Thyroid gland (tissue), 4 donors: ENCODE measurements around the gene ACTR2. TPM values are rescaled to one million over a fixed set of nuclear protein-coding genes. Genes with fewer than 3 reads are reported as not detected.

ENCODE experiments used
- DNase-seq, 2 donors: peaks; one replicate each; pipeline ENCODE4 v3.0.0-alpha.2; 2019
- H3K27ac ChIP-seq, 3 donors: fragments of 200-600 bp; sonication (generic); 1 replicate in 2 of 3; 2 replicates in 1 of 3; pipeline ENCODE4 v1.5.1; 2016 to 2019; ENCODE audit warnings: mild to moderate bottlenecking in 1 of 3, moderate library complexity in 1 of 3
- H3K27me3 ChIP-seq: fragments of 200-600 bp; sonication (generic); one replicate; pipeline ENCODE4 v1.5.1; 2019
- H3K36me3 ChIP-seq, 2 donors: fragments of 200-600 bp; sonication (generic); one replicate each; pipeline ENCODE4 v1.5.1; 2016 to 2019
- H3K4me1 ChIP-seq, 2 donors: fragments of 200-600 bp; sonication (generic); one replicate each; pipeline ENCODE4 v1.5.1; 2017 to 2019
- H3K4me3 ChIP-seq, 3 donors: fragments of 200-600 bp; sonication (generic); replicated peaks in 1 of 3; 1 replicate in 2 of 3; 2 replicates in 1 of 3; pipeline ENCODE4 v1.5.1; 2016; ENCODE audit warnings: mild to moderate bottlenecking in 1 of 3
- H3K9me3 ChIP-seq: fragments of 200-600 bp; sonication (generic); one replicate; pipeline ENCODE4 v1.5.1; 2017
- POLR2A ChIP-seq, 2 donors: fragments of 450-650 bp; IDR thresholded peaks; one replicate each; pipeline ENCODE4 v1.6.1; 2017; ENCODE audit warnings: antibody characterized with exemption in 2 of 2, mild to moderate bottlenecking in 2 of 2, moderate library complexity in 1 of 2
- WGBS, 2 donors: methylation state at CpG; one replicate each; pipeline ENCODE4 v1.1.5; 2017; 5-methylcytosine and 5-hydroxymethylcytosine counted together
- intact Hi-C: fragments of 100-400 bp; cut with DNase I; formaldehyde crosslinking; loops from one replicate; pipeline ENCODE4 v1.15.1; 2023
- total RNA-seq, 4 donors: library from RNA; depleted of rRNA; stranded (reverse); fragments of >200 nt; gene quantifications; one replicate each; pipeline ENCODE4 v1.2.3, GENCODE V29; 2016
- TF ChIP-seq, protein P1 (sequence below), 6 experiments: fragments of 200-600 bp in 3 of 6; fragments of 450-650 bp in 3 of 6; sonication (generic) in 3 of 6; IDR thresholded peaks; one replicate each; pipeline ENCODE4 v1.5.1; 2016 to 2019; ENCODE audit warnings: antibody characterized with exemption in 6 of 6, mild to moderate bottlenecking in 2 of 6, inconsistent platforms in 1 of 6, moderate library complexity in 1 of 6

The ACTR2 gene
- total RNA-seq, 4 donors from 2014 or later, result 65.2 to 88.6 (median 74.7) TPM

- intact Hi-C loops, result no loop called here
- Histone ChIP-seq H3K36me3 (no peaks in the 10 kb centered on the region), H3K9me3 (no peaks in the 10 kb centered on the region), H3K4me1 (peaks cover 12 to 33% of the 10 kb centered on the region in 2 donors), H3K4me3 (no peak overlapping the region), H3K27ac (no peak overlapping the region), H3K27me3 (no peaks in the 10 kb centered on the region)
- TF ChIP-seq, protein P1, sequence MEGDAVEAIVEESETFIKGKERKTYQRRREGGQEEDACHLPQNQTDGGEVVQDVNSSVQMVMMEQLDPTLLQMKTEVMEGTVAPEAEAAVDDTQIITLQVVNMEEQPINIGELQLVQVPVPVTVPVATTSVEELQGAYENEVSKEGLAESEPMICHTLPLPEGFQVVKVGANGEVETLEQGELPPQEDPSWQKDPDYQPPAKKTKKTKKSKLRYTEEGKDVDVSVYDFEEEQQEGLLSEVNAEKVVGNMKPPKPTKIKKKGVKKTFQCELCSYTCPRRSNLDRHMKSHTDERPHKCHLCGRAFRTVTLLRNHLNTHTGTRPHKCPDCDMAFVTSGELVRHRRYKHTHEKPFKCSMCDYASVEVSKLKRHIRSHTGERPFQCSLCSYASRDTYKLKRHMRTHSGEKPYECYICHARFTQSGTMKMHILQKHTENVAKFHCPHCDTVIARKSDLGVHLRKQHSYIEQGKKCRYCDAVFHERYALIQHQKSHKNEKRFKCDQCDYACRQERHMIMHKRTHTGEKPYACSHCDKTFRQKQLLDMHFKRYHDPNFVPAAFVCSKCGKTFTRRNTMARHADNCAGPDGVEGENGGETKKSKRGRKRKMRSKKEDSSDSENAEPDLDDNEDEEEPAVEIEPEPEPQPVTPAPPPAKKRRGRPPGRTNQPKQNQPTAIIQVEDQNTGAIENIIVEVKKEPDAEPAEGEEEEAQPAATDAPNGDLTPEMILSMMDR (IDR thresholded peaks at IDR 0.05), result no peak
- no peak for TF ChIP-seq POLR2A (IDR thresholded peaks at IDR 0.05)
- 30 to 34% methylated on average over 6 of the region's 6 CpGs for WGBS, 2 donors
- no peak for DNase-seq
Observed at GRCh38 chr2:65278531-65278981, 50.9 kb downstream of the ACTR2 start.

DNA sequence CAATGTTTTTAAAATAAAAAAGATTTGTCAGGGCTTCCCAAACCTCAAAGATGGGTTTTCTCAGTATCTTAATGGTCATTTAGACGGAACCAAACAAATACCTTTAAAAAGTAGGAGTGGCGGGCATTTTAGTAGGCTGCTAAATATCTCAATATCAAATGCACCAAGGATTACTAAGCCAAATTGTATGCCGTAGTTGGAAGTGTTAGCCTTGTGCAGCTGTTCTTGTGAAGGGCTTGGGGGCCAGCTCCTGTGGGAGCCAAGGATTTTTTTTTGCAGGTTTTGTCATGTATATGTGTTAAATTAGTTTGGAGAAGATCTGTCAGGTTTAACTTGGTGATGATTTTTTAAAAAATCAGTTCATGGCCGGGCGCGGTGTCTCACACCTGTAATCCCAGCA lies 52.1 kb downstream of the ACTR2 start:
- 94 to 96% methylated on average over 6 of the region's 6 CpGs for WGBS, 2 donors
- H3K9me3 ChIP-seq, result no peaks in the 10 kb centered on the region

DNA sequence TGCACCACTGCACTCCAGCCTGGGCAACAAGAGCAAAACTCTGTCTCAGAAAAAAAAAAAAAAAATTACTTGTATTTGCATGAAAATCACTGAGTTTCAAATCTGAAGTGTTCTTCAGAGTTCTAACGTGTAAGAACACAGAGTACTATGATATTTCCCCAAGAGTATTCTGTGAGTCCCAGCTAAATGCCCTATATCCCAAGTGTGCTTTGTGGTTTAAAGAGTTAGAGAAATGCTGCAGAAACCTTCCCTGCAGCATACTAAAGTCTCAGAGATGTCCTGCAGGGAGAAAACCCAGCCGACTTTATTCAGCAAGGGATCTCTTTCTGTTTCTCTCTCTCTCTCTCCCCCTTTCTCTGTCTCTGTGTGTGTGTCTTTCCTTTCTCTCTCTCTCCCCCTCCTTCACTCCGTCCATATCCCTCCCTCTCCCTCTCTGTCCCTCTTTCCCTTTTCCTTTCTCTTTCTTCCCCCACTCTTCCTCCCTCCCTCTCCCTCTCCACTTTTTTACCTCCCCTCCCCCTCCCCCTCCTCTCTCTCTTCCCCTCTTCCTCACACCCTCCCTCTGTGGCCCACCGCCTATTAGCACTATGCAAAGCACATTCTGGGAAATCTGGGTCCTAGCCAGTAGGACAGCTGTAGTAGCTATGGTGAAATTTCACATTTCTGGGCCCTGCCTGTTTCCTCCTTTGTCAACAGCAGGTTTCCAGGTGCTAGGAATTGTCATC lies 54.2 kb downstream of the ACTR2 start:
- H3K4me1 ChIP-seq, result peaks cover 12 to 23% of the 10 kb centered on the region in 2 donors
- H3K4me3 ChIP-seq, result no peak overlapping the region
- H3K36me3 ChIP-seq, result no peaks in the 10 kb centered on the region
- H3K27ac ChIP-seq, result no peak overlapping the region
- WGBS, 2 donors, result 41 to 42% methylated on average over 4 of the region's 4 CpGs
- intact Hi-C loops, result no loop called here
- no peaks in the 10 kb centered on the region for H3K9me3 ChIP-seq
- TF ChIP-seq, protein P1 (IDR thresholded peaks at IDR 0.05), result no peak
- no peak for TF ChIP-seq POLR2A (IDR thresholded peaks at IDR 0.05)
- no peak for DNase-seq
- no peaks in the 10 kb centered on the region for H3K27me3 ChIP-seq

More for the DNA sequence above, 52.1 kb downstream of the ACTR2 start:
- Histone ChIP-seq H3K27me3 (no peaks in the 10 kb centered on the region), H3K27ac (no peak overlapping the region), H3K4me1 (peaks cover 12 to 33% of the 10 kb centered on the region in 2 donors), H3K4me3 (no peak overlapping the region), H3K36me3 (no peaks in the 10 kb centered on the region)
- TF ChIP-seq POLR2A (IDR thresholded peaks at IDR 0.05), result no peak
- TF ChIP-seq, protein P1 (IDR thresholded peaks at IDR 0.05), result no peak
- intact Hi-C loops, result no loop called here
- no peak for DNase-seq

GRCh38 chr2:65282477-65283053 lies 54.9 kb downstream of the ACTR2 start:
- no peak for DNase-seq
- intact Hi-C loops, result no loop called here
- Histone ChIP-seq H3K27me3 (no peaks in the 10 kb centered on the region), H3K9me3 (no peaks in the 10 kb centered on the region), H3K4me3 (no peak overlapping the region), H3K36me3 (no peaks in the 10 kb centered on the region), H3K27ac (no peak overlapping the region), H3K4me1 (peaks cover 9 to 20% of the 10 kb centered on the region in 2 donors)
- WGBS, 2 donors, result 89 to 90% methylated on average over 3 of the region's 3 CpGs
- TF ChIP-seq POLR2A (IDR thresholded peaks at IDR 0.05), result no peak
- TF ChIP-seq, protein P1 (IDR thresholded peaks at IDR 0.05), result no peak

DNA sequence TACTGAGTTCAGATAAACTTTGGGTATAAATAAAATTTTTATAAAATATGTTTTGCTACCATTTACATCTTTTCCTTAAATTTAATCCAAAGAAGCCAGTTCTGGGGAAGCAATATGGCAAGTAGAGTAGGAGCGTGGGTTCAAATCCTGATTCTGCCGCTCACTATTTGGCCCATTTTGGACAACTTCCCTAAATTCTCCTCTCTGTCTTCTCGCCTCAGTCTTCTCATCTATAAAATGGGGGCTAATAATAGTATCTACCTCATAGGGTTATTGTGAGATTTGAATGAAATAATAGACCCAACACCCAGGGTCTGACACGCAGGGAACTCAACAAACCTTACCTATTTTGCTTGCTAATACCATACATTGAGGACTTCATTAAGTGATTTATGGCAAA lies 59.7 kb downstream of the ACTR2 start:
- Histone ChIP-seq H3K27me3 (no peaks in the 10 kb centered on the region), H3K27ac (no peak overlapping the region), H3K9me3 (no peaks in the 10 kb centered on the region), H3K36me3 (no peaks in the 10 kb centered on the region), H3K4me3 (no peak overlapping the region), H3K4me1 (no peaks in the 10 kb centered on the region)
- WGBS, 2 donors, result 97 to 99% methylated on average over 4 of the region's 4 CpGs
- intact Hi-C loops, result no loop called here
- DNase-seq, result no peak
- TF ChIP-seq, protein P1 (IDR thresholded peaks at IDR 0.05), result no peak
- no peak for TF ChIP-seq POLR2A (IDR thresholded peaks at IDR 0.05)
